Measurements from ENCODE around the gene HSPG2. TPM values are rescaled to one million over a fixed set of nuclear protein-coding genes. Genes with fewer than 3 reads are reported as not detected.
A peak's percentile ranks its signal among the peaks of the same experiment; 100 is the strongest.

Gene HSPG2
- total RNA-seq, 1 experiment from 2014 or later = 14.7 TPM

- DNase-seq (ENCODE audit: low read depth) = no peak
These were observed 57.0 kb downstream of the HSPG2 start for GRCh38 chr1:21879928-21880618.

GRCh38 chr1:21878840-21879478 lies 58.2 kb downstream of the HSPG2 start:
- no peak for DNase-seq (ENCODE audit: low read depth)

- no peak for DNase-seq (ENCODE audit: low read depth)
These were observed 58.9 kb downstream of the HSPG2 start for GRCh38 chr1:21878009-21878773.

- no peak for DNase-seq (ENCODE audit: low read depth)
These were observed 60.8 kb downstream of the HSPG2 start for GRCh38 chr1:21876267-21876666.

- DNase-seq (ENCODE audit: low read depth) = no peak
These were observed 61.5 kb downstream of the HSPG2 start for GRCh38 chr1:21875621-21876063.

GRCh38 chr1:21874778-21875547 lies 62.1 kb downstream of the HSPG2 start:
- DNase-seq (ENCODE audit: low read depth) = no peak

GRCh38 chr1:21874328-21874727 lies 62.8 kb downstream of the HSPG2 start:
- no peak for DNase-seq (ENCODE audit: low read depth)

GRCh38 chr1:21873761-21874160 lies 63.3 kb downstream of the HSPG2 start:
- DNase-seq (ENCODE audit: low read depth) = no peak

- DNase-seq (ENCODE audit: low read depth) = no peak
These were observed 63.9 kb downstream of the HSPG2 start for GRCh38 chr1:21873174-21873573.

GRCh38 chr1:21872445-21873079 lies 64.5 kb downstream of the HSPG2 start:
- no peak for DNase-seq (ENCODE audit: low read depth)

GRCh38 chr1:21871943-21872342 lies 65.2 kb downstream of the HSPG2 start:
- DNase-seq (ENCODE audit: low read depth) = peak; percentile 36

- DNase-seq (ENCODE audit: low read depth) = no peak
These were observed 66.5 kb downstream of the HSPG2 start for GRCh38 chr1:21870611-21871010.

- peak; percentile 96 for DNase-seq (ENCODE audit: low read depth)
These were observed 67.4 kb downstream of the HSPG2 start for GRCh38 chr1:21869620-21870121.

GRCh38 chr1:21868941-21869454 lies 68.1 kb downstream of the HSPG2 start:
- no peak for DNase-seq (ENCODE audit: low read depth)

- DNase-seq (ENCODE audit: low read depth) = no peak
These were observed 68.6 kb downstream of the HSPG2 start for GRCh38 chr1:21868482-21868881.

- no peak for DNase-seq (ENCODE audit: low read depth)
These were observed 69.6 kb downstream of the HSPG2 start for GRCh38 chr1:21867451-21867996.

- no peak for DNase-seq (ENCODE audit: low read depth)
These were observed 70.4 kb downstream of the HSPG2 start for GRCh38 chr1:21866707-21867043.

GRCh38 chr1:21865943-21866706 lies 71.0 kb downstream of the HSPG2 start:
- DNase-seq (ENCODE audit: low read depth) = no peak

- no peak for DNase-seq (ENCODE audit: low read depth)
These were observed 71.5 kb downstream of the HSPG2 start for GRCh38 chr1:21865609-21865942.

- no peak for DNase-seq (ENCODE audit: low read depth)
These were observed 72.4 kb downstream of the HSPG2 start for GRCh38 chr1:21864730-21865129.

All from Daoy (cell line).